GM20000 (cell line): ENCODE data around the gene TFPI.

Source experiments
- DNase-seq: peaks from one replicate; pipeline ENCODE4 v3.0.0; 2012; ENCODE audit warnings: low spot score
- CTCF ChIP-seq: IDR thresholded peaks from 2 replicates; pipeline ENCODE4 v1.5.1; 2012; ENCODE audit warnings: mild to moderate bottlenecking, control low read depth; ENCODE audit errors: extremely low read depth, missing control alignments

The TFPI gene

GRCh38 chr2:187462839-187463238 is 91.4 kb downstream of the TFPI start:
- TF ChIP-seq CTCF = no peak
- DNase-seq = no peak

- TF ChIP-seq CTCF = no peak
- no peak for DNase-seq
These were observed 92.7 kb downstream of the TFPI start for GRCh38 chr2:187461294-187462261.

DNA sequence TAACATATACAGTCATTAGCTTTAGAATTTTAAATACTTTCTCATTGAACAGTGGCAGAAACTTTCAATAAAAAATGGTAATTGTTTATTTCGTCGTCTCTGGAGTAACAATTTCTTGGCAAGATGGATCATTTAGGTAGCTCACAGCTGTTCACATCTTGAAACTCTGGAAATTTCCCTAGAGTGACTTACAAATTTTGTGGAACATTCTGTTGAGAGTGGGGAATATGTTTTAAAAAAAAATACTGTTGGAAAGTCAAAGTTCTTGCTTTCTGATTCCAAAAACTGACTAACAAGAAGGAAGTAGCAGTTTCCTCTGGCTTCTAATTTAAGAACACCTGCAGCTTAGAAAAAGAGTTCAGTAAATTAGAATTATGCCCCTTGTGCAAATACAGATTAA is 95.0 kb downstream of the TFPI start:
- no peak for DNase-seq
- TF ChIP-seq CTCF = no peak

DNA sequence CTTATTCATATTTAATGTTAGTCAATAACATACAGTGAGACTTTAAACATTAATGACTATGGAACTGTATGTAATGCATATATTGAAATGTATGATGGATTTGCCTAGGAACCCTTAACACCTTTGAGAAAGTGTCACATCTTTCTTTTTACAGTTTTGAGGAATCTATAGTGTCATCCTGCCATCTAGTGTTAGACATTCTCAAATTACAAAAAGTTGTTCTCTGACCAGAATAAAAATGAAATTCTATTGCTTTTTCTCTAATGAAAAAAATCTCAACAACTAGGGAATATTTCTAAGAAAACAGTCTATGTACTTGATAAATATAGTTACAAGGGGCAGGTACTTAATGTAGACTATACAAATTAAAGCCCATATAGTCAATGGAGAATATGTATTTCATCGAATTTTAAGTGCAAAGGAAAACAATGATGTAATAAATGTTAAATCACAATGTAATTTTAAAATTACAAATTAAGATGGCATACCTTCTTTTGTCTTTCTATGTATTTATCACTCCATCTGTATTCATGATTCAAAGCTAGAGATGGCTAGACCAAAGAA is 101.1 kb downstream of the TFPI start:
- DNase-seq = peak; percentile 4
- no peak for TF ChIP-seq CTCF

DNA sequence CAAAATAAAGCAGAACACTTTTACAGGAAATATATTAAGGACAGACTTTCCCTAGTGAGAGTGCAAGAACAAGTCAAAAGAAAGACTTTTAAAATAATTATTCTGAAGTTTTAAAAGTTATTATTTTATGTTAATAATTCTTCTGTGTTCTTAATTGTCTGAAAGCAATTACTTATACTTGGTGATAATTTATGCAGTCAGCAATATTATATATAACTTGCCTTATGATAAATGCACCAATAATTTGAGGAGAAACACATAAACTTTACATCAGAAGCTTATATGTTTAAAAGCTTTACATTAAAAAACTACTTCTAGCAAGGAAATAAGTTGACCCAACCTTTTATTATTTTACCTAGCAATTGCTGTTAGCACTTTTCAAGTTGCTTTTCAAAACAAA is 102.7 kb downstream of the TFPI start:
- TF ChIP-seq CTCF = no peak
- DNase-seq = no peak

GRCh38 chr2:187447336-187447735 is 106.9 kb downstream of the TFPI start:
- TF ChIP-seq CTCF = no peak

GRCh38 chr2:187446711-187447110 is 107.5 kb downstream of the TFPI start:
- no peak for DNase-seq
- TF ChIP-seq CTCF = no peak

More at GRCh38 chr2:187447336-187447735, 106.9 kb downstream of the TFPI start:
- DNase-seq = no peak
